ENCODE data around the gene MBTD1.
A peak's percentile ranks its signal among the peaks of the same experiment; 100 is the strongest.

Gene MBTD1

DNA sequence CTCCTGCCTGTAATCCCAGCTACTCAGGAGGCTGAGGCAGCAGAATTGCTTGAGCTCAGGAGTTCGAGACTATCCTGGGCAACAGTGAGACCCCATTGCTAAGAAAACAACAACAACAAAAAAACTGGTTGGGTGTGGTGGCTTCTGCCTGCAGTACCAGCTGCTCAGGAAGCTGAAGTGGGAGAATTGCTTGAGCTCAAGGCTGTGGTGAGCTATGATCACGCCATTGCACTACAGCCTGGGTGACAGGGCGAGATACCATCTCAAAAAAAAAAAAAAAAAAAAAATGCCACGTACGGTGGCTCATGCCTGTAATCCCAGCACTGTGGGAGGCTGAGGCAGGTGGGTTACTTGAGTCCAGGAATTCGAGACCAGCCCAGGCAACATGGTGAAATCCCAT, 59.6 kb downstream of the MBTD1 start:
- H3K27me3 ChIP-seq (ENCODE audit: control insufficient read depth in 1 of 2, insufficient read depth in 1 of 2, low read length in 2 of 2): no peaks in the 10 kb centered on the region
- no peak overlapping the region for H3K18ac ChIP-seq (ENCODE audit: low read depth in 1 of 2, low read length in 2 of 2)
- H2AFZ ChIP-seq (ENCODE audit: low read depth, low read length): no peak overlapping the region
- no peak overlapping the region for H3K14ac ChIP-seq (ENCODE audit: low read length in 2 of 2)
- H3K23ac ChIP-seq (ENCODE audit: low read length in 2 of 2): no peak overlapping the region
- peaks cover 7% of the 10 kb centered on the region for H3K79me1 ChIP-seq (replicated peaks; ENCODE audit: low read length, poor library complexity, severe bottlenecking)
- H2BK120ac ChIP-seq (ENCODE audit: low read depth, low read length): no peak overlapping the region
- no peak overlapping the region for H4K91ac ChIP-seq (ENCODE audit: low read length)
- H4K8ac ChIP-seq (ENCODE audit: low read length): no peak overlapping the region
- H3K4me3 ChIP-seq (ENCODE audit: insufficient read depth in 1 of 2, low read depth in 1 of 2, low read length in 2 of 2): no peak overlapping the region
- no peak overlapping the region for H2BK5ac ChIP-seq (ENCODE audit: low read depth, low read length, poor library complexity, severe bottlenecking)
- DNase-seq: no peak
- no peak overlapping the region for H2AK5ac ChIP-seq (ENCODE audit: low read length, severe bottlenecking)
- no peak overlapping the region for H2BK12ac ChIP-seq (ENCODE audit: low read length in 2 of 2)
- no peak overlapping the region for H3K27ac ChIP-seq (ENCODE audit: low read length, poor library complexity, severe bottlenecking)
- no peak overlapping the region for H3K4ac ChIP-seq (ENCODE audit: low read depth in 1 of 2, low read length in 2 of 2)
- peaks cover 24 to 84% of the 10 kb centered on the region in 2 experiments for H3K36me3 ChIP-seq (ENCODE audit: control insufficient read depth in 1 of 2, insufficient read depth in 2 of 2, low read depth in 1 of 2, low read length in 2 of 2)
- H2BK15ac ChIP-seq (ENCODE audit: low read depth, poor library complexity, severe bottlenecking): no peak overlapping the region
- 100% methylated on average over 3 of the region's 6 CpGs for WGBS
- H3K4me2 ChIP-seq (ENCODE audit: low read length, poor library complexity, severe bottlenecking): no peak overlapping the region
- no peaks in the 10 kb centered on the region for H3K4me1 ChIP-seq (ENCODE audit: control insufficient read depth, insufficient read depth, low read depth, low read length)
- no peaks in the 10 kb centered on the region for H3K9me3 ChIP-seq (ENCODE audit: control insufficient read depth, low read length)
- no peak overlapping the region for H3K9ac ChIP-seq (ENCODE audit: low read length)

DNA sequence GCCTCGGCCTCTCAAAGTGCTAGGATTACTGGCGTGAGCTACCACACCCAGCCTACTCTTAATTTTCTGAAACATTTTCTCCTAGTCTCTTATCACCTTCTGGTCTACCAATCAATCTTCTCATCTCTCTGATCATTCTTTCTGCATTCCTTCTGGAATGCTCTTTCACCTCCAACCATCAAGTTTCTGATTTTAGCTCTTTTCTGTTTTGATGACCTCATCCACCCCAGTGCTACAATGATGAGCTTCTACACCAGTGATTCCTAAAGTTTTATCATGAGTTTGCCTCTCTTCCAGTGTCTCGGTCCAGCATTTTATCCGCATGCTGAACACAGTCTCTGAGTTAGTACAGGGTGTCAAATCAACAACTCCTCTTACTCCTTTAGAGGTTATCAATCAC, 62.1 kb downstream of the MBTD1 start:
- no peak overlapping the region for H2AFZ ChIP-seq (ENCODE audit: low read depth, low read length)
- H3K79me1 ChIP-seq (replicated peaks; ENCODE audit: low read length, poor library complexity, severe bottlenecking): peaks cover 7% of the 10 kb centered on the region
- H4K8ac ChIP-seq (ENCODE audit: low read length): no peak overlapping the region
- no peak overlapping the region for H3K14ac ChIP-seq (ENCODE audit: low read length in 2 of 2)
- H3K4me3 ChIP-seq (ENCODE audit: insufficient read depth in 1 of 2, low read depth in 1 of 2, low read length in 2 of 2): no peak overlapping the region
- H3K23ac ChIP-seq (ENCODE audit: low read length in 2 of 2): no peak overlapping the region
- no peak overlapping the region for H2BK15ac ChIP-seq (ENCODE audit: low read depth, poor library complexity, severe bottlenecking)
- no peak overlapping the region for H3K4ac ChIP-seq (ENCODE audit: low read depth in 1 of 2, low read length in 2 of 2)
- no peak for DNase-seq
- no peak overlapping the region for H2BK5ac ChIP-seq (ENCODE audit: low read depth, low read length, poor library complexity, severe bottlenecking)
- no peaks in the 10 kb centered on the region for H3K9me3 ChIP-seq (ENCODE audit: control insufficient read depth, low read length)
- no peak overlapping the region for H3K18ac ChIP-seq (ENCODE audit: low read depth in 1 of 2, low read length in 2 of 2)
- peaks cover 27 to 87% of the 10 kb centered on the region in 2 experiments for H3K36me3 ChIP-seq (ENCODE audit: control insufficient read depth in 1 of 2, insufficient read depth in 2 of 2, low read depth in 1 of 2, low read length in 2 of 2)
- WGBS: 98% methylated on average over 3 of the region's 4 CpGs
- H4K91ac ChIP-seq (ENCODE audit: low read length): no peak overlapping the region
- no peak overlapping the region for H2BK12ac ChIP-seq (ENCODE audit: low read length in 2 of 2)
- no peaks in the 10 kb centered on the region for H3K27me3 ChIP-seq (ENCODE audit: control insufficient read depth in 1 of 2, insufficient read depth in 1 of 2, low read length in 2 of 2)
- no peaks in the 10 kb centered on the region for H3K4me1 ChIP-seq (ENCODE audit: control insufficient read depth, insufficient read depth, low read depth, low read length)
- H3K4me2 ChIP-seq (ENCODE audit: low read length, poor library complexity, severe bottlenecking): no peak overlapping the region
- H2AK5ac ChIP-seq (ENCODE audit: low read length, severe bottlenecking): no peak overlapping the region
- H3K9ac ChIP-seq (ENCODE audit: low read length): no peak overlapping the region
- H3K27ac ChIP-seq (ENCODE audit: low read length, poor library complexity, severe bottlenecking): no peak overlapping the region
- H2BK120ac ChIP-seq (ENCODE audit: low read depth, low read length): no peak overlapping the region

DNA sequence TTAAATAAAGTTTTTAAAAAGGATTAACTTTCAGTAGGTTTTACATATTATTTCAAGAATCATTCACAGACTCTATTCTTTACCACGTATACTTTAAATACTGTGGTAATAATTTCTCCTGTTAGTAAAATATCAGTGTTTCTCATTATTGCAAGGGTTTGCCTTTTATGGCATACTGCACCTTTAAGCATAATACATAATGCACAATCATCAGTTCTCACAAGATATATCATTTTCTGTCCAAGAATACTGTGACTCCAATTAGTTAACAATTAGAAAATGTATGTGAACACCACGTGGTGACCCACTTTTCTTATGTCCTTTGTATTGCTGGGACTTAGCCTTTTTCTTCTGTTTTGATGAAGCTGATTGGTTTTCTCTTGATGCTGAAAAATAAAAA, 68.0 kb downstream of the MBTD1 start:
- Histone ChIP-seq H2AFZ (ENCODE audit: low read depth, low read length) (no peak overlapping the region), H3K79me1 (replicated peaks; ENCODE audit: low read length, poor library complexity, severe bottlenecking) (no peaks in the 10 kb centered on the region), H3K36me3 (ENCODE audit: control insufficient read depth in 1 of 2, insufficient read depth in 2 of 2, low read depth in 1 of 2, low read length in 2 of 2) (peaks cover 20 to 73% of the 10 kb centered on the region in 2 experiments), H3K27me3 (ENCODE audit: control insufficient read depth in 1 of 2, insufficient read depth in 1 of 2, low read length in 2 of 2) (no peaks in the 10 kb centered on the region), H2BK12ac (ENCODE audit: low read length in 2 of 2) (no peak overlapping the region), H3K4me2 (ENCODE audit: low read length, poor library complexity, severe bottlenecking) (no peak overlapping the region), H2AK5ac (ENCODE audit: low read length, severe bottlenecking) (no peak overlapping the region), H4K91ac (ENCODE audit: low read length) (no peak overlapping the region), H3K23ac (ENCODE audit: low read length in 2 of 2) (no peak overlapping the region), H2BK120ac (ENCODE audit: low read depth, low read length) (no peak overlapping the region), H3K4me3 (ENCODE audit: insufficient read depth in 1 of 2, low read depth in 1 of 2, low read length in 2 of 2) (no peak overlapping the region), H2BK5ac (ENCODE audit: low read depth, low read length, poor library complexity, severe bottlenecking) (no peak overlapping the region), H3K27ac (ENCODE audit: low read length, poor library complexity, severe bottlenecking) (no peak overlapping the region), H3K9me3 (ENCODE audit: control insufficient read depth, low read length) (no peaks in the 10 kb centered on the region), H3K4me1 (ENCODE audit: control insufficient read depth, insufficient read depth, low read depth, low read length) (no peaks in the 10 kb centered on the region), H3K18ac (ENCODE audit: low read depth in 1 of 2, low read length in 2 of 2) (no peak overlapping the region), H3K14ac (ENCODE audit: low read length in 2 of 2) (no peak overlapping the region), H4K8ac (ENCODE audit: low read length) (no peak overlapping the region), H2BK15ac (ENCODE audit: low read depth, poor library complexity, severe bottlenecking) (no peak overlapping the region), H3K9ac (ENCODE audit: low read length) (no peak overlapping the region), H3K4ac (ENCODE audit: low read depth in 1 of 2, low read length in 2 of 2) (no peak overlapping the region)
- DNase-seq: no peak
- 100% methylated on average over 1 of the region's 2 CpGs for WGBS

DNA sequence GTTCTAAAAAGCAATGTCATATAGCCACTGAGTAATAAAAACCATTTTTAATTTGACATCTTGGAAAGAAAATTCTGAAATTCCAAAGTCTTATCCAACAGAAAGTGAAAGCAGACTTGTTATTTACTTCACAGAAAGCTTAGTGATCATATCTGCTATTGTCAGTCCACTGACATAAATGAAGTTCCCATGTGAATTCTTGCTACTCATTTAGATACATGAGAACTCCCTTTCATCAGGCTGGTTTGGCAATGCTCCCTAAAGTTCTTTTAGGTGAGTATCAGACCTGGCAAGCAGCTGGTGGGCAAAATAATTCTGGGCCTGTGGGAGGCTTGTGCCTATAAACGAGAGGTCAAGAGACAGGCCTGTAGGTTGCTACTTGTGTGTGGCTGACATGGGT, 70.2 kb downstream of the MBTD1 start:
- no peak overlapping the region for H3K23ac ChIP-seq (ENCODE audit: low read length in 2 of 2)
- no peak overlapping the region for H2BK15ac ChIP-seq (ENCODE audit: low read depth, poor library complexity, severe bottlenecking)
- H3K14ac ChIP-seq (ENCODE audit: low read length in 2 of 2): no peak overlapping the region
- H3K4me2 ChIP-seq (ENCODE audit: low read length, poor library complexity, severe bottlenecking): no peak overlapping the region
- 100% methylated on average over 1 of the region's 1 CpG for WGBS
- H3K27ac ChIP-seq (ENCODE audit: low read length, poor library complexity, severe bottlenecking): no peak overlapping the region
- H4K91ac ChIP-seq (ENCODE audit: low read length): no peak overlapping the region
- H2BK12ac ChIP-seq (ENCODE audit: low read length in 2 of 2): no peak overlapping the region
- H2AFZ ChIP-seq (ENCODE audit: low read depth, low read length): no peak overlapping the region
- peak; percentile 15 for DNase-seq
- peaks cover 2% of the 10 kb centered on the region for H3K79me1 ChIP-seq (replicated peaks; ENCODE audit: low read length, poor library complexity, severe bottlenecking)
- H2BK5ac ChIP-seq (ENCODE audit: low read depth, low read length, poor library complexity, severe bottlenecking): no peak overlapping the region
- H3K36me3 ChIP-seq (ENCODE audit: control insufficient read depth in 1 of 2, insufficient read depth in 2 of 2, low read depth in 1 of 2, low read length in 2 of 2): peaks cover 19 to 75% of the 10 kb centered on the region in 2 experiments
- no peak overlapping the region for H3K4me3 ChIP-seq (ENCODE audit: insufficient read depth in 1 of 2, low read depth in 1 of 2, low read length in 2 of 2)
- no peak overlapping the region for H3K9ac ChIP-seq (ENCODE audit: low read length)
- no peak overlapping the region for H3K4ac ChIP-seq (ENCODE audit: low read depth in 1 of 2, low read length in 2 of 2)
- no peak overlapping the region for H2BK120ac ChIP-seq (ENCODE audit: low read depth, low read length)
- no peaks in the 10 kb centered on the region for H3K9me3 ChIP-seq (ENCODE audit: control insufficient read depth, low read length)
- no peaks in the 10 kb centered on the region for H3K4me1 ChIP-seq (ENCODE audit: control insufficient read depth, insufficient read depth, low read depth, low read length)
- H4K8ac ChIP-seq (ENCODE audit: low read length): no peak overlapping the region
- no peak overlapping the region for H2AK5ac ChIP-seq (ENCODE audit: low read length, severe bottlenecking)
- no peaks in the 10 kb centered on the region for H3K27me3 ChIP-seq (ENCODE audit: control insufficient read depth in 1 of 2, insufficient read depth in 1 of 2, low read length in 2 of 2)
- H3K18ac ChIP-seq (ENCODE audit: low read depth in 1 of 2, low read length in 2 of 2): no peak overlapping the region

Measured in mesenchymal stem cell (in vitro differentiated cells and primary cell).